ENCODE results near the gene ZBTB17.
"Not testable (repeated sequence)": the region's sequence is repeated elsewhere in the genome, so short reads cannot be mapped to it uniquely, and the experiment has no call there.

The ZBTB17 gene

DNA sequence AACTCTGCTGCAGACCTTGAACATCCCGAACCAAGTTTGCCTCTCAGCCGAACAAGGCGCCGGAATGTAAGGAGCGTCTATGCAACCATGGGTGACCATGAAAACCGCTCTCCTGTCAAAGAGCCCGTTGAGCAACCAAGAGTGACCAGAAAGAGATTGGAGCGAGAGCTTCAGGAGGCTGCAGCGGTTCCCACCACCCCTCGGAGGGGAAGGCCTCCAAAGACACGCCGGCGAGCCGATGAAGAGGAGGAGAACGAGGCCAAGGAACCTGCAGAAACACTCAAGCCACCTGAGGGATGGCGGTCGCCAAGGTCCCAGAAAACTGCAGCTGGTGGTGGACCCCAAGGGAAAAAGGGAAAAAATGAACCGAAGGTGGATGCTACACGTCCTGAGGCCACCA, 44.0 kb downstream of the ZBTB17 start:
- no peak for DNase-seq

DNA sequence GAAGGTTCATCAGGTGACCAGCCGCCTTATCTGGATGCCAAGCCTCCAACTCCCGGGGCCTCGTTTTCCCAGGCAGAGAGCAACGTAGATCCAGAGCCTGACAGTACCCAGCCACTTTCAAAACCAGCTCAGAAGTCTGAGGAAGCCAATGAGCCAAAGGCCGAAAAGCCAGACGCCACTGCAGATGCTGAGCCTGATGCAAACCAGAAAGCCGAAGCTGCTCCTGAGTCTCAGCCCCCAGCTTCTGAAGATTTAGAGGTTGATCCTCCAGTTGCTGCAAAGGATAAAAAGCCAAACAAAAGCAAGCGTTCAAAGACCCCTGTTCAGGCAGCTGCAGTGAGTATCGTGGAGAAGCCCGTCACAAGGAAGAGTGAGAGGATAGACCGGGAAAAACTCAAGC, 44.5 kb downstream of the ZBTB17 start:
- no peak for DNase-seq

DNA sequence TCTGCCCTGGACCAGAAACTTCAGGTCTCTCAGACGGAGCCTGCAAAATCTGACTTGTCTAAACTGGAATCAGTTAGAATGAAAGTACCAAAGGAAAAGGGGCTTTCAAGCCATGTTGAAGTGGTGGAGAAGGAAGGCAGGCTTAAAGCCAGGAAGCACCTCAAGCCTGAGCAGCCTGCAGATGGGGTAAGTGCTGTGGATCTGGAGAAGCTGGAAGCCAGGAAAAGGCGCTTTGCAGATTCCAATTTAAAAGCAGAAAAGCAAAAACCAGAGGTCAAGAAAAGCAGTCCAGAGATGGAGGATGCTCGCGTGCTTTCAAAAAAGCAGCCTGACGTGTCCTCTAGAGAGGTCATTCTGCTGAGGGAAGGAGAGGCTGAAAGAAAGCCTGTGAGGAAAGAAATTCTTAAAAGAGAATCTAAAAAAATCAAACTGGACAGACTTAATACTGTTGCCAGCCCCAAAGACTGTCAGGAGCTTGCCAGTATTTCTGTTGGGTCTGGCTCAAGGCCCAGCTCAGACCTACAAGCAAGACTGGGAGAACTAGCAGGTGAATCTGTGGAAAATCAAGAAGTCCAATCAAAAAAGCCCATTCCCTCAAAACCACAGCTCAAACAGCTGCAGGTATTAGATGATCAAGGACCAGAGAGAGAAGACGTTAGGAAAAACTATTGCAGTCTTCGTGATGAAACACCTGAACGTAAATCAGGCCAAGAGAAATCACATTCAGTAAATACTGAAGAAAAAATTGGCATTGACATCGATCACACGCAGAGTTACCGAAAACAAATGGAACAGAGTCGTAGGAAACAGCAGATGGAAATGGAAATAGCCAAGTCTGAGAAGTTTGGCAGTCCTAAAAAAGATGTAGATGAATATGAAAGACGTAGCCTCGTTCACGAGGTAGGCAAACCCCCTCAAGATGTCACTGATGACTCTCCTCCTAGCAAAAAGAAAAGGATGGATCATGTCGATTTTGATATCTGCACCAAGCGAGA, 46.6 kb downstream of the ZBTB17 start:
- DNase-seq, result no peak

DNA sequence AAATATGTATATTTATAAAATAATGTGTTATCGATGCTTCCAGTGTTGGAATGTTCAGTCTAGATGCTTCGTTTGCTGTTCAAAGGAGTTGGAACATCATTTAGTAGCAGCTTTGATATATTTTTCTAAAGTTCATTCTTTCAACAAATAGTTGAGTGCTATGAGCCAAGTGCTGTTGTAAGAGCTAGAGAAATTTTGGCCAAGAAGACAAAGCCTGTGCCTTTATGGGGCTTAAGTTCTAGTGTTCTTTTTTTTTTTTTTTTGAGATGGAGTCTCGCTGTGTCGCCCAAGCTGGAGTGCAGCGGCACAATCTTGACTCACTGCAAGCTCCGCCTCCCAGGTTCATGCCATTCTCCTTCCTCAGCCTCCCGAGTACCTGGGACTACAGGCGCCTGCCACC, 49.5 kb downstream of the ZBTB17 start:
- DNase-seq, result not testable (repeated sequence)

DNA sequence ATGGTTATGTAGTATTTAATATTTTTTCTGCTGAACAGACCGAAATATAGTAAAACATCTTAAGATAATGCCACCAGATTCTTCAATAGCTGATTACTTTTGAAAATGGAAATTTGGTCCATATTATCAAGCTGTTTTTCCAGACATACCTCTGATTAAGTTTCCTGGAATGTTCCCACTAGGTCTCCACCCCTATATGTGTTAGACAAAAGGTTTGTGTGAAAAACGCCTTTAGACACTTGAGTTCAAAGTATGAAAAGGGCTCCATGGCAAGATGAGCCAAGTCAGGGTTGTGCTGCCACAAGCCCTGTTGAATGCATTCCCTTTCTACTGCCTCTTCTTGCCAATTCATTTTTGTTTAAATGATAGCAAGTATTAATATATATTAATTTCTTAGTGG, 52.7 kb downstream of the ZBTB17 start:
- DNase-seq, result no peak

DNA sequence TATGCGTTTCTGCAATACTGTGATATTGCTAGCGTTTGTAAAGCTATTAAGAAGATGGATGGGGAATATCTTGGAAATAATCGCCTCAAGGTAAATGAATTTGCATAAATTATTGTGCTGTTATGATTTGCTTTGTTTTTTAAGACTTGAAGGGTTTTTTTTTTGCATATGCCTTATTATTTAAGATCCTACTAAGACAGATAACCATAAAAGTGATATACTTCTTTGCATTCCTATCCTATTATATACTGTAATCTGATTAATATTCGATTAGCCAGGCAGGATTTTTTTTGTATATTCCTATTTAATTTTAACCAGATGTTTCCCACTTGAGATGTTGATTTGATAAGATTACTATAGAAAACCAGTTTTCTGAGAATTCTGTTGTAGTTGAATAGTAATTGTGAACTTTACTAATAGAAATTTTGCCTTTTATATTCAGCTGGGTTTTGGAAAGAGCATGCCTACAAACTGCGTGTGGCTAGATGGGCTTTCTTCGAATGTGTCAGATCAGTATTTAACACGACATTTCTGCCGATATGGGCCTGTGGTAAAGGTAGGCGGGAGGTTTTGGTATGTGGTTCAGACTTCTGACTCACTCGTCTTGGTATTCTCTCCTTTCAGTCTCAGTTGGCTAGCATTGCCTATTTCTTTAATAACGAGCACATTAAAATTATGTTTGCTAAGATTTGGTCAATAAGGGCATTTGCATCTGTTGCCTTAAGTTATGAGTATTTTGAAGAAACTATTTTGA, 56.8 kb downstream of the ZBTB17 start:
- DNase-seq, result no peak

DNA sequence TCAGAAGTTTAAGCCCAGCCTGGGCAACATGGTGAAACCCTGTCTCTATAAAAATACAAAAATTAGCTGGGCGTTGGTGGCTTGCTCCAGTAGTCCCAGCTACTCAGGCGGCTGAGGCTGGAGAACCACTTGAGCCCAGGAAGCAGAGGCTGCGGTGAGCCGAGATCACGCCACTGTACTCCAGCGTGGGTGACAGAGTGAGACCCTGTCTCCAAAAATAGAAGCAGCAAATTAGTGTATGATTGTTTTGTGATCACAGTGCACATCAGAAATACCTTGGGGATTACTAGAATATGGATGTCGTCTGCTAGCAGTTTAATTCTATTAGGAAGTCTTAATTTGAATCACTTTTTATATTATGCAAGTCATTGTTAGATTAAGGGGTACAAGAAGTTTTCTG, 59.0 kb downstream of the ZBTB17 start:
- DNase-seq, result no peak

DNA sequence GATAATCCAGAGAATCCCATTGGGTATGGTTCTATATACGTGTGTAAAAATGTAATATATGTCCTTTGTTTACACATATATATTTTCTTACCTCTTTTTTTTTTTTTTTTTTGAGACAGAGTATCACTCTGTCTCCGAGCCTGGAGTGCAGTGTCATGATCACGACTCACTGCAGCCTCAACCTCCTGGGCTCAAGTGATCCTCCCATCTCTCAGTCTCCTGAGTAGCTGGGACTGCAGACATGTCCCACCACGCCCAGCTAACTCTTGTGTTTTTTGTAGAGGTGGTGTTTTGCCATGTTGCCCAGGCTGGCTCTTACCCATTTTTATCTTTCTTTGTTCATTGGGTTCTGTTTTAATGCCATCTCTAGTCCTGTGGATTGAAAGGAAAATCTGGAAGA, 59.5 kb downstream of the ZBTB17 start:
- DNase-seq, result no peak

DNA sequence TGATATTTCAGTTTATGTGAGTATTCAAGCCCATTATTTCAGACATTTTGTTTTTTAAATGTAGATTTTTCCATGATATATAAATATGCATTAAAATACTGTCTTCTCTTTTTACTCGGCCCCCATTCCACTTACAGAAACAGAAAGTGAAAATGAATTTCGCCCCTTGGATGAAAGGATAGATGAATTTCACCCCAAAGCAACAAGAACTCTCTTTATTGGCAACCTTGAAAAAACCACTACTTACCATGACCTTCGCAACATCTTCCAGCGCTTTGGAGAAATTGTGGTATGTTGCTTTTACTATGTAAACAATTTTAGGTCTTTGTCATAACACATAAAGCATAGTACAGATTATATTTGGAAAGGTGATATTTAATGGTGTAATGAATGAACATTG, 59.9 kb downstream of the ZBTB17 start:
- no peak for DNase-seq

DNA sequence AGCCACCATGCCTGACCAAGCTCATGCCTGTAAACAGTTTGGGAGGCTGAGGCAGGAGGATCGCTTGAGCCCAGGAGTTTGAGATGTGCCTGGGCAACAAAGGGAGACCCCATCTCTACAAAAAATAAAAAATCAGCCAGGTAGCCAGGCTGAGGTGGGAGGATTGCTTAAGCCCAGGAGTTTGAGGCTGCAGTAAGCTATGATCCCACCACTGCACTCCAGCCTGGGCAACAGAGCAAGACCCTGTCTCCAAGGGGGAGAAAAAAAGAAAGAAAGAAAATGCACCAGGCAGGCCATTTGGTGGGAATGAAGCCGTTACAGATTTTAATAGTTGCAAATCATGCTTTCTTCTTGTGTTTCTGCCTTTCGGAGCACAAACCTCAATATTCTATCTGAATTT, 62.3 kb downstream of the ZBTB17 start:
- DNase-seq, result not testable (repeated sequence)

DNA sequence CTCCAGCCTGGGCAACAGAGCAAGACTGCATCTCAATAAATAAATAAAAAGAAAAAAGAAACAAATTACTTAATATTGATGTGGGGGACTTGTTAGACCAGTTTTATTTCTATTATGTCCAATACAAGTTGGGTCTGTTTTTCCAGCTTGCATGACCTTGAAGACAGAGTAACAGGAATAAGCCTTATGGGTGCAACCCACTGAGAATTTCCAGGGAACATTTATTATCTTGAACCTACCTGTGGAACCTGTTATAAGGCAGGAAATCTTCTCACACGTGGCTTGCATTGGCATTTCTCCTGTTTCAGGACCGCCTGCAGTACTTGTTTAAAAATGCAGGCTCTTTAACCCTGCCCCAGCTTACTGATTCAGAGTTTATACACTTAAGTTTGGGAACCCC, 64.0 kb downstream of the ZBTB17 start:
- no peak for DNase-seq

DNA sequence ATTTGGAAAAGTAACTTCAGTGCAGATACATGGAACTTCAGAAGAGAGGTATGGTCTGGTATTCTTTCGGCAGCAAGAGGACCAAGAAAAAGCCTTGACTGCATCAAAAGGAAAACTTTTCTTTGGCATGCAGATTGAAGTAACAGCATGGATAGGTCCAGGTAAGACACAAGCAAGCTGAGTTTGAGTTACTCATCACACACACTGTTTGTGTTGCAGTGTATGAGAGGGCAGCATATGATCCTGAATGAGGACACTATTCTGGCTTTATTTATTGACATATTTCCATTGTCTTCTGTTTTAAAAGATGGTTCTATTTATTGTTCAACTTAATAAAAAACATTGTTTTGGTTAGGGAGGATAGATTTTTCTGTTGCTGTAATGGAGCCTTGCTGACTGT, 64.8 kb downstream of the ZBTB17 start:
- DNase-seq, result no peak

DNA sequence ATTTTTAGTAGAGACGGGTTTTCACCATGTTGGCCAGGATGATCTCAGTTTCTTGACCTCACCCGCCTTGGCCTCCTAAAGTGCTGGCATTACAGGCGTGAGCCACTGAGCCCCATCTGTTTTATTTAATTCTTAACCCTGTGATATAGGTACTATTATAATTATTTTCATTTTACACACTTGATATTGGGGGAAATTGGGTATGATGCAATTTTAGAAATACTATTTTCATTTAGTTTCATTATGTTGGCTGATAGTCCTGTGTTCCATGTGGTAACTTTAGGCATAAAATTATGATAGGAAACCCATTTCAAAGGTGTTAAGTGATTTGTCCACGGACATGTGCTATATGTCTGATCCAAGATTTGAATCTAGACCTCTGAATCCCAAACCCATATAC, 67.3 kb downstream of the ZBTB17 start:
- DNase-seq, result no peak

DNA sequence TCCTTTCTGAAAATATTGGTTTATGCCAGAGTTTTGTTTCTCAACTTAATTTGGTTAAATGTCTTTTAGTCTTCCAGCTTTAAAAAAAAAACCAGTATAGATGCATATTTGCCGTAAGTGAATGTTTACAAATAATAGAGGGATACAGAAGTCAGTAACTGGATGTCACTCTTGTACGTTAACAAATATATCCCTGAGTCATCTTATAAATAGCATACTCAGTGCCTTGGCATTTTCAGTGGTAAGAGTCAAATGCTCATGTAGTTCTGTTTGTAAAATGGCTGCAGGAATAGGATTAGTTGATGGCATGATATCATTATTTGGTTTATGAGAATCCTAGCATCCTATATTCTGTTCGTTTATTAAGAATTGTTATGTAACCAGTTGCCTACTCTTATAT, 73.0 kb downstream of the ZBTB17 start:
- no peak for DNase-seq

DNA sequence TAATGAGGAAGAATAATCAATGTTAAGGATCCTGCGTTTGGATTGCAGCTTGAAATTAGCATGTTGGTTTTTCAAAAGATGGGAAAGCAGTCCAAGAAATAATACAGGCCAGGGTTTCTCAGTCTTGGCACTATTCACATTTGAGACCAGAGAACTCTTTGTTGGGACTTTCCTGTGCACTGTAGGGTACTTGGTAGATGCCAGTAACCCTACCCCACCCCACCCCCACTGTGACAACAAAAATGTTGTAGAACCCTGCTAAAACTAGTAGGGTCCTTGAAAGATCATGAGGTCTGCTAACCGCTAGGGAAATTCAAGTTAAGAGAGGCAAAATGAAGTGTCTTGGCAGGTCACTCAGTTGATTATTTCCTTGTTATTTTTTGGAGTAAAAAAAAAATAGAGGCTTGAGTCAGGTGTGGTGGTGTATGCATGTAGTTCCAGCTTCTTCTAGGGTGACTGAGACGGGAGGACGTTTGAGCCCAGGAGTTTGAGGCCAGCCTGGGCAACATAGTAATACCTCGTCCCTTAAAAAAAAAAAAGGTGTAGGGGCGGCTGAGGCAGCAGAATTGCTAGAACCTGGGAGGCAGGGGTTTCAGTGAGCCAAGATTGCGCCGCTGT, 75.1 kb downstream of the ZBTB17 start:
- no peak for DNase-seq

DNA sequence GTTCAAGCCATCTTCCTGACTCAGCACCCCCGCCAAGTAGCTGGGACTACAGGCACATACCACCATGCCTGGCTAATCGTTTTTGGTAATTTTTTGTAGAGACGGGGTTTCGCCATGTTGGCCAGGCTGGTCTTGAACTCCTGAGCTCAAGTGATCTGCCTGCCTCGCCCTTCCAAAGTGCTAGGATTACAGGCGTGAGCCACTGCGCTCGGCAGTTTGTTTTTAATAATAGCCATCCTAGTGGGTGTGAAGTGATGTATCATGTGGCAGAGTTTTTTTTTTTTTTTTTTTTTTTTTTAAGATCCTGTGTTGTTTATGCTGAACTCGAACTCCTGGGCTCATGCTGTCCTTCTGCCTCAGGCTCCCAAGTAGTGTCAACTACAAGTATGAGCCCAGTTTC, 76.6 kb downstream of the ZBTB17 start:
- no peak for DNase-seq

DNA sequence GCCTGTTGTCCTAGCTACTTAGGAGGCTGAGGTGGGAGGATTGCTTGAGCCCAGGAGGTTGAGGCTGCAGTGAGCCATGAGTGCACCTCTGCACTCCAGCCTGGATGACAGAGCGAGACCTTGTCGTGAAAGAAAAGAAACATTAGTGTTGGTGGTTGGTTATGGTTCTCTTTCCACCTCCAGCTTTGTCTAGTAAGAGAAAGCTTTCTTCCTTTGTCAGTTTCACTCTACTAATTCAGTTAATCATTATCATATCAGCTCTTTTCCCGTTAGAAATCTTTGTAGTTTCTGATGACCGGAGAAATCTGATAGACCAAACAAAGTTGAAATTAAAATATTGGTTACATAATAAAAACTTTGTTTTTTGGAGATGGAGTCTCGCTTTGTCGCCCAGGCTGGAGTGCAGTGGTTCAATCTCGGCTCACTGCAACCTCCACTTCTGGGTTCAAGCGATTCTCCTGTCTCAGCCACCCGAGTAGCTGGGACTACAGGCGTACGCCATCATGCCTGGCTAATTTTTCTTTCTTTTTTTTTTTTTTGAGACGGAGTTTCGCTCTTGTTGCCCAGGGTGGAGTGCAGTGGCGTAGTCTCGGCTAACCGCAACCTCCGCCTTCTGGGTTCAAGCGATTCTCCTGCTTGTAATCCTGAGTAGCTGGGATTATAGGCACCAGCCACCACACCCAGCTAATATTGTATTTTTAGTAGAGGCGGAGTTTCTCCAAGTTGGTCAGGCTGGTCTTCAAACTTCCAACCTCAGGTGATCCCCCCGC, 78.9 kb downstream of the ZBTB17 start:
- not testable (repeated sequence) for DNase-seq

DNA sequence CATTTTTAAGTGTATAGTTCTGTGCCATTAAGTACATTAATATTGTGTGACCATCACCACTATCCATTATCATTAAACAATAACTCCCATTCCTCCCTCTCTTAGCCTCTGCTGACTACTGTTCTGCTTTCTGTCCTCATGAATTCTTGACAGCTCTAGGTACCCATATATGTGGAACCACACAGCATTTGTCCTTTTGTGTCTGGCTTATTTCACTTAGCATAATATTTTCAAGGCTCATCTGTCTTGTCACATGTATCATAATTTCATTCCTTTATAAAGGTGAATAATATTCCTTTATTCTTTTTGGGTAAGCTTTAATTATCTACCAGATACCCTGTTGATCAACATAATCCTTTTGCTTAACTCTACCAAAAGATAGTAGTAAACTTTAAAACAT, 80.7 kb downstream of the ZBTB17 start:
- DNase-seq, result no peak

DNA sequence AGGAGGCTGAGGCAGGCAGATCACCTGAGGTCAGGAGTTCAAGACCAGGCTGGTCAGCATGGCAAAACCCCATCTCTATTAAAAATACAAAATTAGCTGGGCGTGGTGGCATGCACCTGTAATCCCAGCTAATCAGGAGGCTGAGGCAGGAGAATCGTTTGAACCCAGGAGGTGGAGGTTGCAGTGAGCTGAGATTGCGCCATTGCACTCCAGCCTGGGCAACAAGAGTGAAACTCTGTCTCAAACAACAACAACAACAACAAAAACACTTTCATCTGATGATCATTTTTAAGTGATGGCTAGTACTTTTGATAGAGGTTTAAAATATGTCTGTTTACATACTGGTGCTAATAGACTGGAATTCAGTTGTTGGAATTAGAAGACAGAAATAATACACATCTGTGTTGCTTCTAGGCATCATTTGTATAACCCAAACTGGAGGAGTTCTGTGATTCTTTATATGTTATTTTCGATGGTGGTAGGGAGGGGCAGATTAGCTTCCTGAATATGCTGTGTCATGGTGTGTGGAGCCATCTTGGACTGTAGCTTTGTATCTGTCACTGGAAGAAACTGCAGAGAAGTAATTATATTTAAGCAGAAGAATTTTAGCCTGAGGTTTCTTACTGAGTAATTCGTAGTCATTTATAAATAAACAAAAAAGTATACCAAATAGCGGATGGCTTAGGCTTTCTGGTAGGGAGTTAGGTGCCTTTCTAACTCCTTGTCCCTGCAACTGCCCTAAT, 82.9 kb downstream of the ZBTB17 start:
- DNase-seq, result peak in 1 of 2 experiments; percentile 6

All from Kasumi-1 (cell line).